HL-60/S4 treated with retinoic acid at 250 ng/mL for 4 days and 3 days (cell line): ENCODE measurements around the gene SLC41A3.
"Not testable (repeated sequence)": the region's sequence is repeated elsewhere in the genome, so short reads cannot be mapped to it uniquely, and the experiment has no call there.

ENCODE experiments used
- in situ Hi-C: fragments of 300-500 bp; cut with MboI; formaldehyde crosslinking; loops from 2 replicates; pipeline ENCODE4 v1.7.0; 2022; ENCODE audit warnings: low sequenced_read_pairs

The SLC41A3 gene

DNA sequence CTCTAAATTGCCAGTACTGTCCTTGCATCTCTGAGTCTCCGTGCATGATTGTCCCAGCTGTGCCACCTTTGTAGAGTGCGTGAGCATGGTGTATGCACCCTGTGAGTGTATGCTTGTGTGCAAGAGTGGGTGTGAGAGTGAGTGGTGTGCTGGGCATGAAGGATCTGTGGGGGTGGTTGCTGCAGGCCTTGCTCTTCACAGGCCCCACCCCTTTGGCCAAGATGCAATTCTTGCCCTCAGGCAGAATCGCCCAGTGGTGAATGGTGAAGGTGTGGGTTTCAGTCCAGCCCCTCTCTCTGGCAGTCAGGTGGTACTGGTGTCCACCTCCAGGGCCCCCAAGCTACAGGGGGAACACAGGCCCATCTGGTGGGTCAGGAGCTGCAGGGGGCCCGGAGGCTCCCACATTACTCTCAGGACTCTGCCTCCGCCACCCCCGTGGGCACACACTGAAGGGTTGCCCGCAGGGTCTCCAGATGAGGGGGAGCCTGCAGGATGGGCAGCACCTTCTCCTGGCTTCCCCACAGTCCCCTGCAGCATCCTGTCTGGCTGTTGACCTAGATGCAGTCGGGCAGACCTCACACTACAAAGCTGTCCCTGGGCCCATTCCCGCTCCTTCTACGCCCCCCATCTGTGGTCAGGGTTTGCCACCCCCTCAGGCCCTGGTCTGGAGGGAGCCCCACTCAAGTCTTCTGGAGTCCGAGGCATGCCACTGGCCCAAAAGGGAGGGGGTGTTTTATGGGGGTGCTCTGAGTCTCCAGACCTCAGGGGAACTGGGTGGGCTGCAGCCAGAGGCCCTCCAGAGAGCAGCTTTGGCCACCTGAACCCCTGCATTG is 123.3 kb downstream of the SLC41A3 start:
- in situ Hi-C loops, result no loop called here

DNA sequence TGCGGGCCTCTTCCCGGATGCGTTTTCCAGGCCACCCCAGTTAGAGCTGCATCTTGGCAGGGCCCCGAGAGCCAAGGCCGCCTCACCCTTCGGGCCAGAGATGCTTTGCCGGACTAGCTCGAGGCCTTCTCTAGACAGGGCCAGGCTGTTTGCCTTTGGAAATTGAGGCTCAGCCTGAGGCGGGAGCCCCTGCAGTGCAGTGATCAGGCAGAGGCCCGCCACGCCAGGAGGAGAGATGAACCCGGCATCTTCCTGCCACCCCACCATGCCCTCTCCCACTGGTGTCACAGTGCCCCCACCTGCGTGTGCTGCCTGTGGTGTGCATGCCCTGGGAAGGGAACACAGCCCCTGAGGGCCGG is 123.9 kb downstream of the SLC41A3 start:
- in situ Hi-C loops, result no loop called here

DNA sequence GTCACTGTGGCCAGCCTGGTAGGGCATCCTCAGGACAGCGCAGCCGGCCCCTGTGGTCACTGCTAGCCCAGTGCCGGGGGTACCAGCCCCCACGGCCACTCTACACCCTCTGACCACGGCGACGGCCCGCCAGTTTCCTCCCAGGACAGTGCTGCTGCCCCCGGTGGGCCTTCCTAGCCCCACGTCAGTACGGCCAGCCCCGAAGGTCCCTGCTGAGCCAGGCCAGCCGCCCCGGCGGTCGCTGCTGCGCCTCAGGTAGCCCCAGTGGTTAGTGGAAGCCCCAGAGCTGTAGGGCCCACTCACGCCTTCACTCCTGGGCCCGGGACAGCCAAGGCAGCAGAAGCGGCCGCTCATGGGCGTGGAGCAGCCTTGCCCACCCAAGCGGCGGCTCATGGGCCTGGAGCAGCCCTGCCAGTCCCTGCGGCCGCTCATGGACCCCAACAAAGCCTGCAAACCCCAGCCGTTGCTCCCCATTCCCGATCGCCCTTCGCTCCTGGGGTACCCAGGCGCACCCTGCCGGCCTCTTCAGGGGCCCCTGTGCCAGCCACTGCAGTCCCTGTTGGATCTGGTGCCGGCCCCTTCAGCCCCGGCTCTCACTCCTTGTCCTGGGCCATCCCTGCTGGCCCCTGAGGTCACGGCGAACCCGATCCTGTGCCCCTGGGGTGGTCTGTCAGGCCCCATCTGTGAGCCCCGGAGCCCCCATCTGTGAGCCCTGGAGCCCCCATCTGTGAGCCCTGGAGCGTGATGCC is 124.4 kb downstream of the SLC41A3 start:
- in situ Hi-C loops, result no loop called here

DNA sequence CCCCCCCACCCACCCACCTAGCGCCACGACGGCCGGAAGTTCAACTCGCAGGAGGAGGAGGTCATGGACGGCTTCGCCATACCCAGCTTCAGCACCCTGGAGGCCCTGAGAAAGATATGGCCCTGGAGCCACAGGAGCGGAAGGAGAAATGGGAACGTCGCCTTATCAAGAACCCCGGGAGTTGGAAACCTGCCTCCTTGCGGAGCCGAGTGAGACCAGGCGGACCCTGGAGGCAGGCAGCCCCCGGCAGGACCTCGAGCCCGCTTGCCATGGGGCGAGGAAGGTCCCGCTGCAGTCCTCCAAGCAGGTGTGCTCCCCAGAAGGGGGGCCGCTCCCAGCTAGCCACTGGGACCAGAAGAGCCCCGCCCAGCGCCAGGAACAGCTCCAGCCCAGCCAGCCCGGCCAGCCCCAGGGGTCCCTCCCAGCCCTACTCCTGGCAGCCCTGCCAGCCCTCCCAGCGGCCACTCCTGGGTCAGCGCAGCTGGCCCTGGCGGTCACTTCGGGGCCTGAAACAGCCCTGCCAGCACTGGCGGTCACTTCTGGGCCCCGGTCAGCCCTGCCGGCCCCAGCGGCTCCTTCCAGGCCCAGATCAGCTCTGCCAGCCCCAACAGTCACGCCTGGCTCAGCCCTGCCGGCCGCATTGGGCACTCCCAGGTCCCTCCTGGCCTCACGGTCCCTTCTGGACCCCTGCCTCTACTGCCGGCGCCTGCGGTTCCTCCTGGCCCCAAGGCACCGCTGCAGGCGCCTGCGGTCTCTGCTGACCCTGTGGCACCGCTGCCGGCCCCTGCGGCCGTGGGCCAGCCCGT is 125.2 kb downstream of the SLC41A3 start:
- in situ Hi-C loops, result no loop called here

DNA sequence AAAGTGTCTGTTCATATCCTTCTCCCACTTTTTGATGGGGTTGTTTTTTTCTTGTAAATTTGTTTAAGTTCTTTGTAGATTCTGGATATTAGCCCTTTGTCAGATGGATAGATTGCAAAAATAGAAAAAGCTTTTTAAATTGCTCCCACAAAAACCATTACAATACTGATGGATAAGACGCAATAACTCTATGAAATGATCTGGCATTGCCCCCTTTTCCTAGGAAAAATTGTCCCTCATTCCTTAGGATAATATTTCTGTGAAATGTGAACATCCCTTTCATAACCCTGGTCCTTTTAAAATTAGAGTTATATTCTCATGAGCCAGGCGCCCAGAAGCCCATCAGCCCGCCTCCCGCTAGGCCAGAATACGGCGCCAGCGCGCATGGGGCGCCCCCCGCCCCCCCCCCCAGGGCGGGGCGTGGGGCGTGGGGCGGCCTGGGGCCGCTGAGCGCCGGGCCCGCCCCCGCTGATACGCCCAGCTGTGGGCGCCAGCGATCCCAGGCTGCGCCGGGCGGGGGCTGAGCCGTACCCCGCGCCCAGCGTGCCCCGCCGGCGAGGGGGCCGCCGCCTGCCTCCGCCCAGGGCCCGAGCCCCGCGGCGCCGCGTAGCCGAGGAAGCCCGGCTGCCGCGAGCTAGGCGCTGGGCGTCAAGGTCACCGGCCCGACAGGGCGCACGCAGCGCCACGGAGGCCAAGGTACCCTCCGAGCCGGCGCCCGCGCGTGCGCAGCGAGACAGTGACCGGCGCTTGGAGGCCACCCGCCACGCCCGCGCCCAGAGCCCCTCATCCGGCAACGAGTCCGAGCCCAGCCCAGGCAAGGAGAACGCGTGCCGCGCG is 126.0 kb downstream of the SLC41A3 start:
- in situ Hi-C loops, result no loop called here

DNA sequence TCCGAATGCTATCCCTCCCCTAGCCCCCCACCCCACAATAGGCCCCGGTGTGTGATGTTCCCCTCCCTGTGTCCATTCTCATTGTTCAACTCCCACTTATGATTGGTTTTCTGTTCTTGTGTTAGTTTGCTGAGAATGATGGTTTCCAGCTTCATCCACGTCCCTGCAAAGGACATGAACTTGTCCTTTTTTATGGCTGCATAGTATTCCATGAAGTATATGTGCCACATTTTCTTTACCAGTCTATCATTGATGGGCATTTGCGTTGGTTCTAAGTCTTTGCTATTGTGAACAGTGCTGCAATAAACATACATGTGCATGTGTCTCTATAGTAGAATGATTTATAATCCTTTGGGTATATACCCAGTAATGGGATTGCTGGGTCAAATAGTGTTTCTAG is 126.9 kb downstream of the SLC41A3 start:
- in situ Hi-C loops, result not testable (repeated sequence)
